Loucy (cell line): ENCODE data around the gene KIRREL3.

Experiments used
- H2AFZ ChIP-seq: fragments of 200-600 bp; sonication (generic); 2 replicates; pipeline ENCODE4 v1.6.0; 2016; ENCODE audit warnings: antibody characterized with exemption, mild to moderate bottlenecking, low read length, moderate library complexity
- H3F3A ChIP-seq: fragments of 200-600 bp; 2 replicates; pipeline ENCODE4 v1.6.0; 2016; ENCODE audit warnings: antibody characterized with exemption, low read depth, mild to moderate bottlenecking
- H3K27me3 ChIP-seq: fragments of 200-600 bp; sonication (generic); 2 replicates; pipeline ENCODE4 v1.6.1; 2014; ENCODE audit warnings: low read length, mild to moderate bottlenecking; ENCODE audit not compliant: insufficient read depth, poor library complexity, severe bottlenecking
- H3K36me3 ChIP-seq: fragments of 200-600 bp; sonication (generic); 2 replicates; pipeline ENCODE4 v1.6.1; 2016; ENCODE audit warnings: low read length; ENCODE audit not compliant: insufficient read depth
- H3K4me1 ChIP-seq: fragments of 200-600 bp; sonication (generic); 2 replicates; pipeline ENCODE4 v1.5.1; 2014; ENCODE audit warnings: low read length, mild to moderate bottlenecking; ENCODE audit not compliant: insufficient read depth, poor library complexity, severe bottlenecking
- H3K4me2 ChIP-seq: fragments of 200-600 bp; sonication (generic); 2 replicates; pipeline ENCODE4 v1.6.0; 2014; ENCODE audit warnings: antibody characterized with exemption, low read length, low read depth, mild to moderate bottlenecking; ENCODE audit not compliant: poor library complexity, severe bottlenecking
- H3K4me3 ChIP-seq: fragments of 200-600 bp; sonication (generic); 2 replicates; pipeline ENCODE4 v1.5.1; 2014; ENCODE audit warnings: low read length, mild to moderate bottlenecking, mixed read lengths; ENCODE audit not compliant: poor library complexity, severe bottlenecking
- H3K79me2 ChIP-seq: fragments of 200-600 bp; sonication (generic); 2 replicates; pipeline ENCODE4 v1.6.1; 2014; ENCODE audit warnings: low read length; ENCODE audit not compliant: insufficient read depth
- H3K9ac ChIP-seq: fragments of 200-600 bp; sonication (generic); 2 replicates; pipeline ENCODE4 v1.6.0; 2014; ENCODE audit warnings: mild to moderate bottlenecking, low read depth, low read length, moderate library complexity; ENCODE audit not compliant: poor library complexity, severe bottlenecking
- H3K9me2 ChIP-seq: fragments of 200-600 bp; sonication (generic); replicated peaks from 2 replicates; pipeline ENCODE4 v1.6.1; 2016; ENCODE audit warnings: low read depth, low read length, mixed read lengths
- H3K9me3 ChIP-seq: fragments of 200-600 bp; sonication (generic); 2 replicates; pipeline ENCODE4 v1.6.1; 2014; ENCODE audit warnings: mild to moderate bottlenecking, antibody characterized with exemption, low read length, low read depth; ENCODE audit not compliant: insufficient read depth
- H4K20me1 ChIP-seq: fragments of 200-600 bp; sonication (generic); 2 replicates; pipeline ENCODE4 v1.6.0; 2014; ENCODE audit warnings: antibody characterized with exemption, low read length, mild to moderate bottlenecking; ENCODE audit not compliant: insufficient read depth, poor library complexity, severe bottlenecking
- CTCF ChIP-seq: fragments of 200-600 bp; sonication (generic); conservative IDR thresholded peaks from 2 replicates; pipeline ENCODE4 v1.5.1; 2014; ENCODE audit warnings: mild to moderate bottlenecking, antibody characterized with exemption, low read length
- EZH2phosphoT487 ChIP-seq: fragments of 200-600 bp; IDR thresholded peaks from 2 replicates; pipeline ENCODE4 v1.6.1; 2018; ENCODE audit warnings: antibody characterized with exemption, mild to moderate bottlenecking, moderate library complexity, borderline replicate concordance

KIRREL3 gene

GRCh38 chr11:126426820-126427749 is 573.5 kb downstream of the KIRREL3 start:
- H3K9ac ChIP-seq = peak overlapping the region; percentile 30
- no peaks in the 10 kb centered on the region for H3K27me3 ChIP-seq
- no peaks in the 10 kb centered on the region for H3K36me3 ChIP-seq
- no peaks in the 10 kb centered on the region for H3K79me2 ChIP-seq
- no peak overlapping the region for H2AFZ ChIP-seq
- H3K9me3 ChIP-seq = no peaks in the 10 kb centered on the region
- peak overlapping the region; percentile 29 for H3K4me3 ChIP-seq
- no peak for TF ChIP-seq CTCF
- no peak for TF ChIP-seq EZH2phosphoT487
- peak overlapping the region; percentile 61 for H3K4me2 ChIP-seq
- no peaks in the 10 kb centered on the region for H4K20me1 ChIP-seq
- H3K4me1 ChIP-seq = peaks cover 81% of the 10 kb centered on the region
- H3F3A ChIP-seq = no peaks in the 10 kb centered on the region
- no peaks in the 10 kb centered on the region for H3K9me2 ChIP-seq

DNA sequence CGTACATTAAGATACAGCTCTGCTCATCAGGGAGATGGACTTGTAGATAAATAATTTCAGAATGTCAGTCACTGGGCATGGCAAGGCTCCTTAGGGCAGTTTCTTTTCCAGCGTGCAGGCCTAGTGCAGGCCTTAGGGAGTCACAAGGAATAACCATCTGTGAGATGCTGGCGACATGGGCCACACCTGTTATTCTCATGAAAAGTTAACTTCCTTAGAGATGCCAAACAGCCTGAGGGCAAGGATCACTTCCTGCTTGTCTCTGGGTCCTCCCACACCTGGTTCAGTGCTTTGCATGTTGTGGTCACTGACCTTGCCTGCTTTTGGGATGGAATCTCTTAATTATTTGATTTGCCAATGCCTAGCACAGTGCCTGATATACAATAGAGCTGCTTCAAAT is 574.5 kb downstream of the KIRREL3 start:
- H3F3A ChIP-seq = no peaks in the 10 kb centered on the region
- no peaks in the 10 kb centered on the region for H3K9me3 ChIP-seq
- peak overlapping the region; percentile 61 for H3K4me2 ChIP-seq
- no peak overlapping the region for H3K9ac ChIP-seq
- H3K27me3 ChIP-seq = no peaks in the 10 kb centered on the region
- no peak overlapping the region for H3K4me3 ChIP-seq
- no peak overlapping the region for H2AFZ ChIP-seq
- no peaks in the 10 kb centered on the region for H3K79me2 ChIP-seq
- H3K4me1 ChIP-seq = peaks cover 75% of the 10 kb centered on the region
- TF ChIP-seq EZH2phosphoT487 = no peak
- no peak for TF ChIP-seq CTCF
- H3K9me2 ChIP-seq = no peaks in the 10 kb centered on the region
- no peaks in the 10 kb centered on the region for H4K20me1 ChIP-seq
- H3K36me3 ChIP-seq = no peaks in the 10 kb centered on the region

GRCh38 chr11:126424471-126425039 is 576.0 kb downstream of the KIRREL3 start:
- TF ChIP-seq EZH2phosphoT487 (no peak), CTCF (no peak)
- H3F3A ChIP-seq = no peaks in the 10 kb centered on the region

More at GRCh38 chr11:126424471-126425039, 576.0 kb downstream of the KIRREL3 start:
- Histone ChIP-seq H3K9ac (no peak overlapping the region), H3K4me1 (peaks cover 76% of the 10 kb centered on the region), H2AFZ (no peak overlapping the region), H3K27me3 (no peaks in the 10 kb centered on the region), H3K4me2 (no peak overlapping the region), H4K20me1 (no peaks in the 10 kb centered on the region), H3K4me3 (no peak overlapping the region), H3K36me3 (no peaks in the 10 kb centered on the region), H3K9me2 (no peaks in the 10 kb centered on the region), H3K9me3 (no peaks in the 10 kb centered on the region), H3K79me2 (no peaks in the 10 kb centered on the region)
